T-helper 2 cell (primary cell): ENCODE measurements around the gene SLC16A8.
A peak's percentile ranks its signal among the peaks of the same experiment; 100 is the strongest.
"Not testable (repeated sequence)": the region's sequence is repeated elsewhere in the genome, so short reads cannot be mapped to it uniquely, and the experiment has no call there.

Experiments
- DNase-seq, 5 experiments: peaks; one replicate each; pipeline versions ENCODE4 v3.0.0 to v3.0.0-alpha.2; 2012 to 2022

Gene SLC16A8

GRCh38 chr22:38086001-38086845 is 2.2 kb upstream of the SLC16A8 start:
- DNase-seq = no peak

DNA sequence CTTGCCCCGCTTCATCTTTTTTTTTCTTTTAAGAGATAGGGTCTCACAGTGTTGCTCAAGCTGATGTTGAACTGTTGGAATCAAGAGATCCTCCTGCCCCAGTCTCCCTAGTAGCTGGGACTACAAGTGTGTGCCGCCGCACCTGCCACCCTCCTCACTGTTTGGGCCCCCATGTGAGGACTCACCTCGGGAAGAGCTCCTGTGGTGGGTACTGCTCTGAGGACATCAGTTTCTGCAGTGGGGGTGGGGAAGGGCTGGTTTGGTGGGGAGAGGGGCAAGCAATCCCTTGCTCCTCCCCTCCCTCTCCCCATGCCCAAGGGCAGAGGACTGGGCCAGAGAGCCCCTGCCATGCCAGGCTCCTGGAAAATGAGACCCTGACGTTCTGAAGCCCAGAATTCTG is 1.5 kb upstream of the SLC16A8 start:
- no peak for DNase-seq

- no peak for DNase-seq
These were observed 1.1 kb upstream of the SLC16A8 start for GRCh38 chr22:38085056-38085455.

DNA sequence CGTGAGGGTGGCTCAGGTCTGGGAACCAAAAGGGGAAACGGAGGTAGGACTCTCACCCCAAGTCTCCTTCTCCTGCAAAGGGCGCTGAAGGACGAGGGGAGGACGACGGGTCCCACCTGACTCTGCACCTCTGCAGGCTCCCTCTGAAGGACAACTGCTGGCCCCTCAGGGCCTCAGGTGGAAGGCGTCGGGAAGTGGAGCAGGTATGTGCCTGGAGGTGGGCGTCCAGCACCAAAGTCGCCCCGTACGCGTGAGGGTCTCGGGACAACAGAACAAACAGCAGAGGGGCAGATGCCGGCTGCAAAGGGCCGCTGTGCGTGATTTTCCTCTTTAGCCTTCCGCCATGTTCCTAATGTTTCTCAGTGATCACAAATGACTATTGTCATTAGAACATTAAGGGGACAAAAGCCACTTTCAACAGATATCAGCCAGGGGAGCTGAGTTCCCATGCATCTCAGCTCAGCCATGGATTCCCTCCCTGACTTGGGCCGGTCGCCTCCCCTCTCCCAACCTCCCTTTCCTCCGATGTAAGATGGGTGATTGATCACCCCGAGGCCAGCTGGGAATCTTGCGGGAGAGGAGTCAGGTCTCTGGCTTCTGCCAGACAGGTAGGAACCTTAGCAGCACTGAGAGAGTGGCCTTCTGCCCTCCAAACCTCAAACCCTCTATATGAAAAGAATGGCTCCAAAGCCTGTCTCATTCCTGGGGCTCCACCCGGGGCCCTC is 836 bp downstream of the SLC16A8 start:
- no peak for DNase-seq

DNA sequence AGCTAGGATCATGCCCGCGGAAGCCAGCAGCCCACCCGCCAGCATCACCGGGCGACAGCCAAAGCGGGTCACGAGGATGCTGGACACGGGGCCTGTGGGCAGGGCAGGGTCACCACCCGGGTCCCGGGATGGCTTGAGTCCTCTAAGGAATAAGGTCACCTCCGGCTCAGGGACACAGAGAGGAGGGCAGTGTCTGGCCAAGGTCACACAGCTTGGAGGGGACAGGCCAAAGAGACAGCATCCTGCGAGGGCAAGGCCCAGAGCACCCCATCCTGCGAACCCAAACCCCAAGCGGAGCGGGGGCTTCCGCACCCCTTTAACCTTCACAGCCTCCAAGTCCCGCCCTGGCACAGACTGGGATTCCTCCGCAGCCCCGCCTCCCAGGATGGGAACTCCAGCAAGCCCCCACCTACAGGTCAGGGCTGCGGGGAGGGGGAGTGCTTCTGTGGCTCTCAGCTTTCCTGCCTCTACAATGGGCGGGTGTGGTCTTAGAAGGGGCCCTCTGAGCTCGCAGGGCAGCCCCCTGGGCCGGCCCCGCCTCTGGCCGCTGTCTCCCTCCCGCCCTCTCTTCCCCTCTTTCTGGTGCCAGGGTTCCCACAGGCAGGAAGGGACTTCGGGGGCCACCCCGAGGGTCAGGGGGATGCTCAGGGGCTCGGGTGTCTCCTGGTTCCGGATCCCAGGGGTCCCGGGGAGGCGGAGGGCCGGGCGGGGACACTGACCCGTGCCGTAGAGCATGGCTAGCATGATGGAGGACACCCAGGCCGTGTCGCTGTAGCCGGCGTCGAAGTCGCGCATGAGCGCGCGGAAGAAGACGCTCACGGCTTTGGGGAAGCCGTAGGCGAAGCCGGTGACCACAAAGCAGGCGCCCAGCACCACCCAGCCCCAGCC is 1.8 kb downstream of the SLC16A8 start:
- DNase-seq = peak in 1 of 5 experiments; percentile 17

- no peak for DNase-seq
These were observed 2.4 kb downstream of the SLC16A8 start for GRCh38 chr22:38081636-38081940.

DNA sequence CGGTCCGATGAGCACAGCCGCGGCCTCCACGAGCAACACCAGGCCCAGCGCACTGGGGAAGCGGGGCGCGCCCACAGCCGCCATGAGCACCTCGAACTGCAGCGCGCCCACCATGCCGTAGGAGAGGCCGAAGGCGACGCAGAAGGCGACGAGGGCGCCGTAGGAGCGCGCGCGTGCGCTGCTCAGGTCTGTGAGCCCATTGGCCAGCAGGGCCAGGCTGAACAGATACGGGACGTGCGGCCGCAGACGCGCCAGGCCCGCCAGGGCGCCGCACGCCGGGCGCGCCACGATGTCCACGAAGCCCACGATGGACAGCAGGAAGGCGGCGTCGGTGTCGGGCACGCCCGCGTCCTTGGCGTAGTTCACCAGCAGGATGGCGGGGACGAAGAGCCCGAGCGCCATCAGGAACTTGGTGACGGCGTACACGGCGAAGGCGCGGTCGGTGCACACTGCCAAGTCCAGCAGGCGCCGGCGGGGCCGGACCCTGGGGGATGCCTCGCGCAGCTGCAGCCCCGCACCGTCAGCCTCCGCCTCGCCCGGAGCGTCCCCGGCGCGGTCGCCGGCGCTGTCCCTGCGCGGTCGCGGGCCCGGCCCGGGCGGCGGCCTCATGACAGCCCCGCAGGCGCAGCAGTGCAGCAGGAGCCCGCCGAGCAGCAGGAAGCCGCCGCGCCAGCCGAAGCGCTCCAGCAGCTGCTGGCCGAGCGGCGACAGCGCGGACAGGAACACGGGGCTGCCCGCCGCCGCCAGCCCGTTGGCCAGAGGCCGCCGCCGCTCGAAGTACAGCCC is 2.9 kb downstream of the SLC16A8 start:
- peak in 1 of 5 experiments; percentile 16 for DNase-seq

DNA sequence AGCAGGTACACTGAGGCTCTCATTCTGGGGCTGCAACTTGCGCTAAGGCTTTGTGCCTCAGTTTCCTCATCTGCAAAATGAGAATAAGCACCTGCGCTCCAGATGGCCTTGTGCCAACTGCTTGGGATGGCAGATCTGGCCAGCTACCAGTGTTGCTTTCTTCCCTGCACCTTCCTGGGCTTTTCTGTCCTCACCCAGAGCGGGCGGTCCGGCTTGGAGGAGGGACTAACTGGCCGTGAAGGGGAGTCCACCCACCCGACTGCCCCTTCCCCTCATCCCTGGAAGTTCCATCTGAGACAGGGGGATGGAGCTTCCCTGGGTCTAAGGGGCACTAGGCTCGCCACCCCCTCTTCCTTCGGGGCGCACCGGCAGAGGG is 3.5 kb downstream of the SLC16A8 start:
- no peak for DNase-seq

DNA sequence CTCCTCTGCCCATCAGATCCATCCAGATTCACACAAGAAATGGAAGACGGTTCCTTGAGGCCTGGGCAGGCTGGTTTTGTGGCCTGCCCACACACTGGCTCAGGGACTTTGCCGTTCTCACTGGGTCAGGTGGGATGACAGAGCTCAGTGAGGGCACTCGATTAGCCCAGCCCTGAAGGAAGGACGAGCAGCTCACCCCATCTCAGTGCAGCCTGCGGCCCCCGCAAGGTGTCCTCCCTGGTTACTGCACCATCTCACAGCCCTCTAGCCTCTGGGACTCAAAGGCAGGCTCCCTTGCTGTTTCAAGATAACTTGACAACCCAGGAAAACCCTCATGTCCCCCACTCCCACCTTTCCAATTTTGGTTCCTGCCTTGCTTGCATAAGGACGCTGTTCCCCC is 4.2 kb downstream of the SLC16A8 start:
- no peak for DNase-seq

GRCh38 chr22:38079208-38079607 is 4.8 kb downstream of the SLC16A8 start:
- not testable (repeated sequence) for DNase-seq

- DNase-seq = no peak
These were observed 5.7 kb downstream of the SLC16A8 start for GRCh38 chr22:38078046-38078840.

- DNase-seq = no peak
These were observed 6.4 kb downstream of the SLC16A8 start for GRCh38 chr22:38077595-38077994.

DNA sequence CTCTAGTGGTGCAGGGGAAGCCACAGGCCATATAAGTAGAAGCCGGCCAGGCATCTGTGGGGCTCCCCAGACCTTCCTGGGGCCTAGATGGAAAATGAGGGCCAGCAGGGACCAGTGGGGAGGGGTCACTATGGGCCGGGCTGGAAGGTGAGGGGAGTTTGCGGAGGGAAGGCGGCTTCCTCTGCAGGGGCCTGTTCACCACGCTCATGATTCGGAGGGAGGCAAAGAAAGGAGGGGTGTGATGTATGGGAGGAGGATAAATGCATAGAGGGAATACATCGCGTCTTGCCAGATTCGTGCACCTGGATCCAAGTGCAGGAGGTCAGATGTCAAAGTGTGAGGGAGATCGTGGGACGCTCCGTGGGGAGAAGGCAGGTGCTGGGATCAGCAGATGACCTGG is 6.9 kb downstream of the SLC16A8 start:
- DNase-seq = no peak

DNA sequence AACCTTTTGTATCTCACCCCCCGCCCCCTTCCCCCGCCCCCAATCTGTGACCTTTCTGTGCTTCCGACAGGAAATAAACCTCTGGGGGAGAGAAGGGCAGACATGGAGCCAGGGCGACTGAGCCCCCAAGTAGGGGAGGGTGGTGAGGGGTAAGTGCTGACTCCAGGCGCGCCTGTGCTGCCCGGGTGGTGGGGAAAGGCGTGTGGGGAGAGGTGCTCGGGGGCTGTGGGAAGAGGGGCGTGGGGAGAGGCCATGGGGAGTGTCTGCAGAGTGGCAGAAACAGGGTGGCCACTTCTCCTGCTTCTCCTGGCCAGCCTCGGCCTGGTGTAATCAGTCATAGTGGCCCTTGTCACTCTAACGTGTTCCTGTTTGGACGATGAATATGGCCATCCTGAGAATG is 8.0 kb downstream of the SLC16A8 start:
- no peak for DNase-seq

- DNase-seq = no peak
These were observed 8.7 kb downstream of the SLC16A8 start for GRCh38 chr22:38075105-38075825.

DNA sequence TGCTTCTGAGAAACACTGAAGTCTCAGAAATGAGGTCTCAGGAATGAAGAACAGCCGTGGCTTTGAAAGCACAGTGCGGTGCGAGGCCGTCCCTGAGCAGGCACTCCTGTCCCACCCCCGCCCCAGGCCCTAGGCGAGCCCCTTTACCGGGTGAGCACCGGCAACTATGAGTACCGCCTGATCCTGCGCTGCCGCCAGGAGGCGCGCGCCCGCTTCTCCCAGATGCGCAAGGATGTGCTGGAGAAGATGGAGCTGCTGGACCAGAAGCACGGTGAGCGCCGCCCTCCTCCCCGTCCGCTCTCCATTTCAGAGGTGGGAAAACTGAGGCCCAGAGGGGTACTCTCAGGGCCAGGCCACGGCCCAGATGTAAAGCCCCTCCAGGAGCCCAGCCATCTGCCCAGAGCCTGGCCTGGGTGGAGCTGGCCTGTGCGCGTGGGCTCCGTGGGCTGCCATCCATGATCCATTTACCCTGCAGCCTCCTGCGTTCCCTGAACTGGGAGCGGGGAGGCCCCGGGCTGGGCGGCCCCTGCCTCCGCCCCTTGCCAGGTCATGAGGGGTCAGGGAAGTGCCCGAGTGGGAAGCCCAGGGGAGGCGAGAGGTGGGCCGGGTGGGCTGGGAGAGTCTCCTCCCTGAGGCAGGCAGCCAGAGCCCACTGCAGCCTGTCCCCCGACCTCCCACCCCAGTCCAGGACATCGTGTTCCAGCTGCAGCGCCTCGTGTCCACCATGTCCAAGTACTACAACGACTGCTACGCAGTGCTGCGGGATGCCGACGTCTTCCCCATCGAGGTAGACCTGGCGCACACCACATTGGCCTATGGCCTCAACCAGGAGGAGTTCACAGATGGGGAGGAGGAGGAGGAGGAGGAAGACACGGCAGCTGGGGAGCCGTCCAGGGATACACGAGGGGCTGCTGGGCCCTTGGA is 9.5 kb downstream of the SLC16A8 start:
- no peak for DNase-seq

DNA sequence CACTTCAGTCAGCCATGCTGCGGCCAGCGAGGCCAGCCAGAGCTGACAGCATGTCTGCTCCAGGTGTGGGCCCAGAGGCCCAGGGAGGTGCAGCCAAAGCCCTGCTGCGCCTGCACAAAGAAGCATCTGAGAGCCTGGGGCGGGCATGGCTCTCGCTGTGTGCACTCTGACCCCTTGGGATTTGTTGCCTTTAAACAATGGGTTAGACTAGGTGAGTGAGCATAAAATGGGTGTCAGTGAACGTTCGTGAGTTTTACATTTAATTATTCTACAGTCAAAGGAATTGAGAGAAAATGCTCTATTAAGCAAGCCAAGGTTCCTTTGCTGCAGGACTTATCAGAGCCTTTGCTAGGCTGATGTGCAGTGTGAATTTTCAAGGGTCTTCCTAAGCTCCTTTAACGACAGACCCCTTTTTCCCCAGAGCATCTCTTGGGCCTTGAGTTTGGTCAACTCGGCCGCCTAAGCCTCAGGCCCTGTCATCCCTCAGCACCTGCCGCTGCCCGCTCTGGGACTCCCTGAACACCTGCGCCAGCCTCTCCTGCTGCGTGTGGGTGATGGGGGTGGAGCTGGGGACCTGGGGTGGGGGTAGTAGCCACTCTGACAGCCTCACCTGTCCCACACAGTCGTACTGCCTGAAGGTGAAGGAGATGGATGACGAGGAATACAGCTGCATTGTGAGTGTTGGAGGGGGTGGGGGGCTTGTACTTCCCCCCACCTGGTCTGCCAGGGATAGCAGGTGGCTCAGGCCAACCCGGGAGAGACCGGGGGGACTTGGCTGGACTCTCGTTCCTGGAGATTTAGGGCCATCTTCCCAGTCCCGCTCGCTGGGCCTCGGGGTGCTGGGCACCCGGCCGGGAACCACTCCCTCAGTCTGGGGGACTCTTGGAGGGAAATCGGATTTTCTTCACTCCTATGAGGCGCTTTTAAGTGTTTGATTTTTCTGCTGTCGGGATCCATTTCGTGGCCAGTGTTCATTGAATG is 10.5 kb downstream of the SLC16A8 start:
- no peak for DNase-seq

- no peak for DNase-seq
These were observed 11.4 kb downstream of the SLC16A8 start for GRCh38 chr22:38072322-38073149.
